HAP-1 (cell line): Measurements from ENCODE around the gene HDAC4.

Experiments
- DNase-seq, 2 experiments: peaks; one replicate each; pipeline ENCODE4 v3.0.0-alpha.2; 2016 to 2020; ENCODE audit warnings: low spot score in 2 of 2
- H3K27me3 ChIP-seq: fragments of 250-450 bp; sonication (Bioruptor Pico); 2 replicates; pipeline ENCODE4 v1.5.1; 2020; ENCODE audit warnings: low read depth, mild to moderate bottlenecking, moderate library complexity
- H3K36me3 ChIP-seq: fragments of 250-450 bp; sonication (Bioruptor Pico); replicated peaks from 2 replicates; pipeline ENCODE4 v1.5.1; 2020; ENCODE audit warnings: mild to moderate bottlenecking
- H3K4me1 ChIP-seq: fragments of 250-450 bp; sonication (Bioruptor Pico); 2 replicates; pipeline ENCODE4 v1.5.1; 2020; ENCODE audit warnings: mild to moderate bottlenecking
- H3K4me3 ChIP-seq: fragments of 250-450 bp; sonication (Bioruptor Pico); 2 replicates; pipeline ENCODE4 v1.5.1; 2020; ENCODE audit warnings: mild to moderate bottlenecking, moderate library complexity
- H3K9me3 ChIP-seq: fragments of 250-450 bp; sonication (Bioruptor Pico); 2 replicates; pipeline ENCODE4 v1.5.1; 2020; ENCODE audit warnings: mild to moderate bottlenecking, moderate library complexity
- in situ Hi-C: fragments of 300-500 bp; cut with MboI; formaldehyde crosslinking; loops from 3 replicates; pipeline ENCODE4 v1.14.3; 2020; ENCODE audit warnings: low sequenced_read_pairs, inconsistent platforms, mixed read lengths

The HDAC4 gene

DNA sequence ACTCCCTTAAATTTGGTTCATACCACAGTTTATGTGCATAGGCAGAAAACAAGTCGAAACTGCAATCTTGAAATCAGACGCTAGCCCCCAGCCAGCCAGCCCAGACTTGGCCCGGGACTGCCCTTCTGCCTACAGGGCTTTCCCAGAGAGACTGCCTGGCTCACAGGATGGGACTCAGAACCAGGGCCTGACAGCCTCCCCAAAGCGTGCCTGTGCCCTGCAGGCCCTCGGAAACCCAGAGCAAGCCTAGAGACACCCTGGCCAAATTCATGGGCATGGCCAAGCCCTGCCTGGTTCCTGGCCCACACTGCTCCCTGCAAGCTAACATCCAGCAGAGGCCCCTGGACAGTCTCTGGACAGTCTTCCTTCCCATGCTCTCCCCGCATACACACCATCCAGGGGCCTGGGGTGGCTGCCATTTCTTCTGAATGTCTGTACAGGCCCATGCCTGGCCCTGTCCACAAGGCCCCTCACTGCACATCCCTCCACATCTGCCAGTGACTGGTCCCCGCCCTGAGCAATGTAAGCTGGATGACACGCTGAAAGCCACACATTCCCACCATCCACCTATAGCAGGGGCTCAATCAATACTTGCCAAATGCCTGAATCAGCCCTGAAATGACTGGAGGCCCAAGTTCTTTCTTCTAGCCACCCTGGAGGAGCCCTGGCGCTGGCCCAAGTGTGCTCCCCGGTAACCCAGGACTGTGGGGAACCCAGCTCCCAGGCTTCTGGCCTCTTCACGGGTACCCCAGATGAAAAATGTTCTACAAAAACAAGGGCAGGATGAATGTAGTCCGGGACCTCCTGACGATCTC, 73.1 kb downstream of the HDAC4 start:
- no peaks in the 10 kb centered on the region for H3K27me3 ChIP-seq
- no peaks in the 10 kb centered on the region for H3K4me1 ChIP-seq
- no peaks in the 10 kb centered on the region for H3K9me3 ChIP-seq
- DNase-seq, result no peak
- in situ Hi-C loops, result no loop called here
- no peak overlapping the region for H3K4me3 ChIP-seq
- no peaks in the 10 kb centered on the region for H3K36me3 ChIP-seq

DNA sequence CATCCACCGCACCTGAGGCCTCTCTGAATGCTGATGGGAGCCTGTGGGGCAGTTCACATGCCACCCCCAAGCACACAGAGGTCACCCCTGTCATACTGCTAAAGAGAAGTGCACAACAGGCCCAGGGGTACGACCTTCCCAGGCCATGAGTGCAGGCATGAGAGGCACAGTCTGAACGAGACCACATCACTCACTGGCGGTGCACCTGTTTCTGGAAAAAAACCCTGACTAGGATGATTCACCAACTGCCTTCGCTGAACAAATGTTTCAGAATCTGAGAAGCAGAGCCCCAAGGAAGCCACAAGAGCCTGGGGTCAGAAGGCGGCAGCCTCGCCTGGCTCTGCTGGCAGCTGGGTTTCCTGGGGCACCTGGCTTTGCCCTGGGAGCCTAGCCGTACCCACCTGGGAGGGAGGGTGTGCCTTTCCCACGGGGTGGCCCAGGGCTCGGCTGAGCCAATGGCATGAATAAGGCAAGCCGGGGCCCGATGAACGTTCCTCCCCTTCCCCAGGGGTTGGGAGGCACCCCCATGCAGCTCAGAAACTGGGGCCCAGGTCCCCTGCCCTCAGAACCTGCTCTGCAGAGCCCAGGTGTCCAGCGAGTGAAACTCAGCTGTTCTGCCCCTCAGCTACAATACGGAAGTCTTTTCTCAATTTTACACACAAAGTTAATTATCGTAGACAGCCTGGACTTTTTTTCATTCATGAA, 73.8 kb downstream of the HDAC4 start:
- in situ Hi-C loops, result no loop called here

DNA sequence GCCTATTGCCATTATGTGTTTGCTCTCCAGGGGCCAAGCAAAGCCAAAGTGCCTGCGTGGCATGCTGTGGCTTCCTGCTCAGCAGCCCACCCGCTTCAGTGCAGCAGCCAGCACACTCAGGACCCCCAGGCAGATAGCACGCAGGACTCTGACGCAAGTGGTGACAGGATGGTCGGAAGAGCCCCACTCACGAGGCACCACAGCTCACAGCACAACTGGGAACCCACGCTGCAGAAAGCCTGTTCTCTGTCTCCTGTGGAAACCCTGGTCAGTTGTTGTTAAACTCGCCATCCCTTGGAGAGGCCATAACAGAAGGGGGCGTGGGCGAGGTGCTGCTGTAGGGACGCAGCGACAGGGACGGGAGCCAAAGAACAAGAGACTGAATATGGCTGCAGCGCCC, 76.4 kb downstream of the HDAC4 start:
- Histone ChIP-seq H3K4me1 (no peaks in the 10 kb centered on the region), H3K36me3 (no peaks in the 10 kb centered on the region), H3K27me3 (no peaks in the 10 kb centered on the region), H3K9me3 (no peaks in the 10 kb centered on the region), H3K4me3 (no peak overlapping the region)
- DNase-seq, result no peak
- in situ Hi-C loops, result no loop called here

More for the DNA sequence above, 73.8 kb downstream of the HDAC4 start:
- no peaks in the 10 kb centered on the region for H3K27me3 ChIP-seq
- no peaks in the 10 kb centered on the region for H3K4me1 ChIP-seq
- no peaks in the 10 kb centered on the region for H3K9me3 ChIP-seq
- DNase-seq, result no peak
- no peak overlapping the region for H3K4me3 ChIP-seq
- H3K36me3 ChIP-seq, result no peaks in the 10 kb centered on the region

- in situ Hi-C loops, result no loop called here
- H3K36me3 ChIP-seq, result no peaks in the 10 kb centered on the region
- no peak for DNase-seq
- H3K4me3 ChIP-seq, result no peak overlapping the region
- H3K27me3 ChIP-seq, result no peaks in the 10 kb centered on the region
- H3K9me3 ChIP-seq, result no peaks in the 10 kb centered on the region
- H3K4me1 ChIP-seq, result no peaks in the 10 kb centered on the region
These were observed 77.4 kb downstream of the HDAC4 start for GRCh38 chr2:239323447-239323846.

DNA sequence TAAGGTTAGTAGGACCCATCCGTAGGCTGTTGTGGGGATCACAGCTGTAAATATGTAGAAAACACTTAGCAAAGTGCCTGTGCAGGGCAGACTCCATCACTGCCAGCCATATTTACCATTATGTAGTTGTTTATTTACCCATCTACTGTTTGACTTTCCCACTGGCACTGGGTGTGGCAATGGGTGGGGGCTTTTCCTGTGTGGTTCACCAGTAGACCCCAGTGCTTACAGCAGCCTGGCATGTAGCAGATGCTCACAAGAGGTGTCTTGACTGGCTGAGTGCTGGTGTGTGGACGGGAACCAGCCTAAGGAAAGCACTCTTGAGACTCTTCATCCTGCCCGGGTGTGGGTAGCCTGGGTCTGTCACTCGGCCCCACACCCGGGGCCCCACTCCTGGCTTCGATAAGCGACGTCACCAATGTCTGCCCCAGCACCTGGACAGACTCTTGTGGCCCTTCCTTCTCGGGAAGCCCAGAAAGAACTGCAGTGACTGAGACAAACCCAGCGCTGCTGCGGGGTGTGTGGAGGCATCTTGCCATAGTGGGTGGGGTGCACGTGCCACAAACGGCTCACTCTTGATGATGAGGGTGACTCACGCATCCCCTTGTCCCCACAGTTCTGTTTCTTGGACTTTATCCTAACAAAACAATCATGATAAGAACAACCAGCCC, 78.3 kb downstream of the HDAC4 start:
- Histone ChIP-seq H3K36me3 (no peaks in the 10 kb centered on the region), H3K4me1 (no peaks in the 10 kb centered on the region), H3K27me3 (no peaks in the 10 kb centered on the region), H3K9me3 (no peaks in the 10 kb centered on the region), H3K4me3 (no peak overlapping the region)
- in situ Hi-C loops, result no loop called here
- no peak for DNase-seq

DNA sequence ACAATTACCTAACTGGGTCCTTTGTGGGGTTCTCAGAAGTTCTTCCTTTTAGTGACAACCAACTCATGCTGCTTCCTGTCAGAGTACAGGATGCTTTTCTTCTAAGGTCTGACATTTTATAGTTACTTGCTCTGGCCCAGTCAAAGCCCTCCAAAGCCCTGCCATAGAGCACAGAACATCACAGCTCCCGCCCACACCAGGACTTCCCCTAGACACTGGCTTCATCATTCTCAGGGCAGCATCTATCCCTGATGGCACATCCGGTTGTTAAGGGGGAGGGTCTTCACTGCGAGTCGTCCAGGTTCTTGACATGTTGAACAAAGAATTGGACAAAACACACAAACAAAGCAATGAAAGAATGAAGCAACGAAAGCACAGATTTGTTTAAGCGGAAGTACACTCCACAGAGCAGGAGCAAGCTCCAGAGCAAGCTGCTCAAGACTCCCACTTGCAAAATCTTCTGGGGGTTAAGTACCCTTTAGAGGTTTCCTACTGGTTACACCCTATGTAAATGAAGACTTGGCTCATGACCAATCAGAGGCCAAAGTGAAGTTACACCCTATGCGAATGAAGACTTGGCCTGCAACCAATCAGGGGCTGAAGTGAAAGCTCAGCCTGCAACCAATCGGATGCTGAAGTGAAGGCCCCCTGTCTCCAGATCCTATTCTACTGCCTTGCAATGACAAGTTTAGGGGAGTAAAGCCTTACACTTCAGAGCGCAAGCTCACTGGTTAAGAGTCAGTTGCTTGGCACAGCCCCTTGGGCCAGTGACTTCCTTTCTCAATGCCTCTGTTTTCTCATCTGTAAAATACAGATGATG, 79.0 kb downstream of the HDAC4 start:
- no peaks in the 10 kb centered on the region for H3K9me3 ChIP-seq
- in situ Hi-C loops, result no loop called here
- no peak overlapping the region for H3K4me3 ChIP-seq
- no peaks in the 10 kb centered on the region for H3K36me3 ChIP-seq
- no peak for DNase-seq
- no peaks in the 10 kb centered on the region for H3K27me3 ChIP-seq
- no peaks in the 10 kb centered on the region for H3K4me1 ChIP-seq

DNA sequence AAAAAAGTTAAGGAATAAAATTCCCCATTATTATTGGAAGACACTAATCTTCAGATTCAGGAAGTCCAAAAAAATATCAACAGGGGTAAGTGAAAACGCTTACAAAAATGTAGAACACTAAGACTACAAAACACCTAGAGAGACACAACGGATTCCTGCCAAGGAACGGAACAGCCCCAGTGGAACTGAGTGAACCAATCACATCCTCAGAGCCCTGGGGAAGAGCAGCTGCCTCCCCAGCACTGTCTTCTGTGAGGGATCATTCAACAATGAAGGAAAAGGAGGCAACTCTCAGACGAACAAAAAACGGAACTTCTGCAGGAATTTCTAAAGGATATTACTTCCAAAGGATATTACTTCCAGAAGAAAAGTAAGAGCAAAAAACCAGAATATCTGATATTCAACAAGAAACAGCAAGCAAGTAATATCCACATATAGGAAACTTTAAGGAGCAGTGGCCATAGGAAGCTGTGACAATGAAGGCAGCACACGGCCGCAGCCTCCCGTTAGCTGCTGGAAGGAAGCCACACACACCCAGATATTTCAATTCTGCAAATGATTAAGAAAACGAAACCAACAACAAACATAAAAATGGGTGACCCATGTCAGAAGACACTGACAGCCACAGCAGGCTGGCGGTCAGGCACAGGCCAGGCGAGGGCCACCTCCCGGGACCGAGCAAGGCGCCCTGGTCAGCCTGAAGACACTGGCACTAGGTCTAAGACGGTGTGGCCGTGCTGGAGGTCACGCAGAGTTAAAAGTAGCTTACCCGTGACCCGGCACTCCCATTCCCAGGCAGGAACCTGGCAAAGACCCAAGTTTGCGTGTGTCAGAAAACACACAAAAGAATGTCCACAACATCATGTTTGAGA, 81.8 kb downstream of the HDAC4 start:
- Histone ChIP-seq H3K4me1 (no peaks in the 10 kb centered on the region), H3K9me3 (no peaks in the 10 kb centered on the region), H3K36me3 (no peaks in the 10 kb centered on the region), H3K4me3 (no peak overlapping the region), H3K27me3 (no peaks in the 10 kb centered on the region)
- in situ Hi-C loops, result no loop called here
- no peak for DNase-seq

DNA sequence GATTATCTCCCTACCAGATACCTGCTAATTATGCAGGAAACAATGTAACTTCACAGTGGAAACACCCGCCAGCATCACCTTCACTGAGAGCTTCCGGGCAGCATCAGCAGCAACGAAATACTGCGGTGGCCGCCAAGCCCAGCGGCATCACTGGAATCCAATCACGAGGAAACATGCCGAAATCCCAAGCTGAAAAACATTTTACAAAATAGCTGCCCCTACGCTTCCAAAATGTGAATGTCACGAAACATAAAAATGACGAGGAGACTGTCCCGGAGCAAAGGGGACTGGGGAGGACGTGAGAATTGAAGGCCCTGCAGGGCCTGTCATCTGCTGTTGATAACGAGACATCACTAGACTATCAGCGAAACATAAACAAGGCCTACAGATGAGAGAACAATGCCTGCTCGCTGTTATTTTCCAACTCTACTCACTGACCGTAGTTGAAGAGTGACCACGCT, 82.6 kb downstream of the HDAC4 start:
- no peaks in the 10 kb centered on the region for H3K36me3 ChIP-seq
- DNase-seq, result no peak
- no peaks in the 10 kb centered on the region for H3K4me1 ChIP-seq
- no peaks in the 10 kb centered on the region for H3K27me3 ChIP-seq
- H3K9me3 ChIP-seq, result no peaks in the 10 kb centered on the region
- no peak overlapping the region for H3K4me3 ChIP-seq
- in situ Hi-C loops, result no loop called here

DNA sequence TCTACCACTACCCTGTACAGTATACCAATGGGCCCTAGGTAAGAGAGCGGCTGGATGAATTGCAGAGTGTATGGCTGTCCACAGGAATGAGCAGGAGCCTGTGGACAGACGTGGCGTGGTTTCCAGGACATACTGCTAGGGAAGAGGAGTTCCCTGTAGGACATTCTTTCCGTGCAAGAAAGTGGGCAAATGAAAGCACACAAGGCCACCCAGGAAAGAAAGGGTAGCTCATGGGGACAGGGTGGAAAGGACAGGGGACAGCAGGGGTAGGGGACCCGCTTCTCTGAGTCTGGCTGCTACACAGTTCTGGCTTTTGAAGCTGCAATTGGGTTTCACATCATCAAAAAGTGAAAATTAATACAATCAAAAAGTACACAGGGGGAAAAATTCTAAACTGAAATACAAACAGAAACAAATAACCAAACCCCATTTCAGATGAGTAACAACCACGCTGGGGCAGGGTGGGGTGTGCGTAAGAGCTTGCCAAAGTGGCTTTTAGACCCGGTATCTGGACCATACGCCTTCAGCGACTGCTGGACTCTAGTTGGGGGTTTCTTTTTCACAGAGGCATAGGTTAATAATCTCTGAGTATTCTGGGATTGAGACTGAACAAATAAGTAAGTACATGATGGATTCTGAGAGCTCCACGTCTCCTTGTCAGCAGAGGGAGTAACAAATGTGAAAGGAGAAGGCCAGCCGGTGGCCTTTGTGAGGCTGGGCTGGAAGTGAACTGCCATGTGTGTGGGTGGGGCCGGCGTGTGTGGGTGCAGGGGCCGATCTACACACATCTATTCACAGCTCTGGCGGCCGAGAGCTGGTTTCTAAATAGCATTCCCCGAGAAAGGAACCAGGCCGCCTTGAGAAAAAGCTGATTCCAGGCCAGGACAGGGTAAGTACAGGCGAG, 84.0 kb downstream of the HDAC4 start:
- in situ Hi-C loops, result no loop called here
- Histone ChIP-seq H3K9me3 (no peaks in the 10 kb centered on the region), H3K4me3 (no peak overlapping the region), H3K4me1 (no peaks in the 10 kb centered on the region), H3K27me3 (no peaks in the 10 kb centered on the region), H3K36me3 (no peaks in the 10 kb centered on the region)
- DNase-seq, result no peak

DNA sequence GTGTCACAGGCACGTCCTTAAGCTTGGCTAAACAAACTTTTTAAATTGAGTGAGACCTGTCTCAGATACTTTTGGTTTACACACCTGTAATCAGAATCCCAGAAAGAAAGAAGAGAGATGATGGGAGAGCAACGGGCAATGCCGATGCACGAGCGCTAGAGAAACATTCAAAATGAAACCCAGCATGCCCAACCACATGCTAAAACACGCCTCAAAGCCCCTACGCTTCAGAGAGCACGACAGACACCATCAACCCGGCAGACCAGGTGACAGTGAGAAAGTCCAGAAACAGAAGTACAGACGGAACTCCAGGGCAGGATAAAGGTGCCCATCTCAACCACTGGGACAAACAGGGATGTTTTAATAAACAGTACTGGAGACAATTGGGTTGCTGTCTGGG, 85.5 kb downstream of the HDAC4 start:
- Histone ChIP-seq H3K9me3 (no peaks in the 10 kb centered on the region), H3K4me1 (no peaks in the 10 kb centered on the region), H3K27me3 (no peaks in the 10 kb centered on the region), H3K36me3 (no peaks in the 10 kb centered on the region), H3K4me3 (no peak overlapping the region)
- in situ Hi-C loops, result no loop called here
- no peak for DNase-seq

DNA sequence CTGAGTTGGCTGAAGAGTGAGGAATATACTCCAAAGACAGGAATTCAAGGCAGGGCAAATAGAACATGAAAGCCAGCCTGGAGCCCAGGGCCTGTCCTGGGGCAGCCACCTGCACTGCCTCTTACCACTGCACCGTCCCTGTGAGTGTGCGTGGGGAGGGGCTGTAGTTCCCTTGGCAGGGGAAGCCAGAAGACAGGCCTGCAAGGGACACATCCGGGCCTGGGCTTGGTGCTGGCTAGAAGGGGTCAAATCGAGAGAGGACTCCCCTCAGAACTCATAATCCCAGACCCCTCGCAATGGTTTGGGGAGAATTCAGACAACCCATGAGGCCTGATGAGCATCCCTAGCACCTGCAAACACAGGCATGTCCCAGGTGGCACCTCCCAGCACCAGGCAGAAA, 87.0 kb downstream of the HDAC4 start:
- Histone ChIP-seq H3K36me3 (no peaks in the 10 kb centered on the region), H3K4me1 (no peaks in the 10 kb centered on the region), H3K27me3 (no peaks in the 10 kb centered on the region), H3K9me3 (no peaks in the 10 kb centered on the region), H3K4me3 (no peak overlapping the region)
- in situ Hi-C loops, result no loop called here
- DNase-seq, result no peak
